Uterus (tissue), 4 donors: ENCODE measurements around the gene SYNPO2L. TPM values are rescaled to one million over a fixed set of nuclear protein-coding genes. Genes with fewer than 3 reads are reported as not detected.
A peak's percentile ranks its signal among the peaks of the same experiment; 100 is the strongest.

Experiments
- DNase-seq, 2 donors: peaks; one replicate each; pipeline ENCODE4 v3.0.0-alpha.2; 2019 to 2020
- H3K27ac ChIP-seq, 2 donors: fragments of 200-600 bp; sonication (generic); 1 replicate in 1 of 2; 2 replicates in 1 of 2; pipeline ENCODE4 v1.5.1; 2016 to 2018
- H3K27me3 ChIP-seq, 2 donors: fragments of 200-600 bp; sonication (generic); one replicate each; pipeline ENCODE4 v1.5.1; 2018 to 2019; ENCODE audit warnings: control low read depth in 1 of 2
- H3K36me3 ChIP-seq, 2 donors: fragments of 200-600 bp; sonication (generic); one replicate each; pipeline ENCODE4 v1.5.1; 2019; ENCODE audit warnings: control low read depth in 1 of 2
- H3K4me1 ChIP-seq, 2 donors: fragments of 200-600 bp; sonication (generic); one replicate each; pipeline ENCODE4 v1.5.1; 2018 to 2019; ENCODE audit warnings: control low read depth in 1 of 2
- H3K4me3 ChIP-seq, 2 donors: fragments of 200-600 bp; sonication (generic); 1 replicate in 1 of 2; 2 replicates in 1 of 2; pipeline ENCODE4 v1.5.1; 2018 to 2019; ENCODE audit warnings: mild to moderate bottlenecking in 1 of 2
- H3K9me3 ChIP-seq, 2 donors: fragments of 200-600 bp; sonication (generic); one replicate each; pipeline ENCODE4 v1.5.1; 2019; ENCODE audit warnings: control low read depth in 1 of 2
- CTCF ChIP-seq, 4 experiments: fragments of 200-600 bp in 2 of 4; fragments of 450-650 bp in 2 of 4; sonication (generic) in 2 of 4; IDR thresholded peaks; one replicate each; pipeline ENCODE4 v1.5.1; 2016 to 2019; ENCODE audit warnings: antibody characterized with exemption in 4 of 4, mild to moderate bottlenecking in 2 of 4, moderate library complexity in 1 of 4
- POLR2A ChIP-seq, 2 donors: fragments of 450-650 bp; IDR thresholded peaks; one replicate each; pipeline ENCODE4 v1.6.1; 2016; ENCODE audit warnings: antibody characterized with exemption in 2 of 2, mild to moderate bottlenecking in 1 of 2, moderate library complexity in 1 of 2
- intact Hi-C: fragments of 100-400 bp; cut with DNase I; formaldehyde crosslinking; loops from one replicate; pipeline ENCODE4 v1.15.1; 2023; ENCODE audit warnings: low total_unique reads
- total RNA-seq, 4 donors: library from RNA; depleted of rRNA in 3 of 4; stranded (reverse); fragments of >200 nt in 3 of 4; gene quantifications; one replicate each; pipeline versions ENCODE4 v1.1.0 to v1.2.4, GENCODE V29; 2014 to 2023
- donor health status: DM: yes; HTN: yes; CAD: no.

SYNPO2L gene
- total RNA-seq, 4 donors from 2014 or later, result 0.37 TPM; not detected in 3

GRCh38 chr10:73629165-73629564 is 26.7 kb downstream of the SYNPO2L start:
- H3K4me1 ChIP-seq, result no peaks in the 10 kb centered on the region
- no peak overlapping the region for H3K4me3 ChIP-seq
- no peak for DNase-seq
- no peak overlapping the region for H3K27ac ChIP-seq
- H3K9me3 ChIP-seq, result no peaks in the 10 kb centered on the region
- H3K27me3 ChIP-seq, result no peaks in the 10 kb centered on the region
- intact Hi-C loops, result no loop called here
- TF ChIP-seq POLR2A (IDR thresholded peaks at IDR 0.05), result no peak
- no peak for TF ChIP-seq CTCF (IDR thresholded peaks at IDR 0.05)
- H3K36me3 ChIP-seq, result no peaks in the 10 kb centered on the region

- H3K9me3 ChIP-seq, result no peaks in the 10 kb centered on the region
- no peak overlapping the region for H3K27ac ChIP-seq
- no peak overlapping the region for H3K4me3 ChIP-seq
- no peak for TF ChIP-seq CTCF (IDR thresholded peaks at IDR 0.05)
- no peaks in the 10 kb centered on the region for H3K4me1 ChIP-seq
- H3K27me3 ChIP-seq, result no peaks in the 10 kb centered on the region
- DNase-seq, result no peak
- H3K36me3 ChIP-seq, result no peaks in the 10 kb centered on the region
- intact Hi-C loops, result no loop called here
These were observed 27.4 kb downstream of the SYNPO2L start for GRCh38 chr10:73628405-73628804.

- Histone ChIP-seq H3K4me3 (no peak overlapping the region), H3K27me3 (no peaks in the 10 kb centered on the region), H3K27ac (no peak overlapping the region), H3K9me3 (no peaks in the 10 kb centered on the region), H3K36me3 (no peaks in the 10 kb centered on the region), H3K4me1 (no peaks in the 10 kb centered on the region)
- intact Hi-C loops, result no loop called here
- TF ChIP-seq POLR2A (IDR thresholded peaks at IDR 0.05), result no peak
- TF ChIP-seq CTCF (IDR thresholded peaks at IDR 0.05), result no peak
- no peak for DNase-seq
These were observed 28.5 kb downstream of the SYNPO2L start for GRCh38 chr10:73627300-73627699.

- intact Hi-C loops, result no loop called here
These were observed 29.7 kb downstream of the SYNPO2L start for GRCh38 chr10:73625884-73626752.

More at GRCh38 chr10:73625884-73626752, 29.7 kb downstream of the SYNPO2L start:
- Histone ChIP-seq H3K27ac (peak overlapping the region; percentile 72 to 81), H3K4me3 (peak overlapping the region; percentile 67 to 92), H3K4me1 (no peaks in the 10 kb centered on the region), H3K27me3 (no peaks in the 10 kb centered on the region), H3K9me3 (no peaks in the 10 kb centered on the region), H3K36me3 (no peaks in the 10 kb centered on the region)
- peak; percentile 52 to 69 for TF ChIP-seq POLR2A (IDR thresholded peaks at IDR 0.05)
- TF ChIP-seq CTCF (IDR thresholded peaks at IDR 0.05), result peak in 1 of 4 experiments; percentile 16
- peak; percentile 91 to 96 for DNase-seq
